HG03064 (cell line): ENCODE results near the gene ATP6V0A4.
"Not testable (repeated sequence)": the region's sequence is repeated elsewhere in the genome, so short reads cannot be mapped to it uniquely, and the experiment has no call there.

Source experiments
- ATAC-seq: cut with Tn5 transposase; IDR thresholded peaks from one replicate; pipeline ENCODE4 v1.9.1; 2021; ENCODE audit warnings: low read depth; ENCODE audit not compliant: unreplicated experiment

ATP6V0A4 gene

GRCh38 chr7:138752518-138753149, 45.4 kb downstream of the ATP6V0A4 start:
- peak; percentile 85 for ATAC-seq

GRCh38 chr7:138750901-138751464, 47.0 kb downstream of the ATP6V0A4 start:
- no peak for ATAC-seq

- ATAC-seq: no peak
Observed at GRCh38 chr7:138750473-138750872, 47.5 kb downstream of the ATP6V0A4 start.

GRCh38 chr7:138749960-138750359, 48.0 kb downstream of the ATP6V0A4 start:
- ATAC-seq: no peak

GRCh38 chr7:138748666-138749065, 49.3 kb downstream of the ATP6V0A4 start:
- no peak for ATAC-seq

- ATAC-seq: no peak
Observed at GRCh38 chr7:138746073-138746472, 51.9 kb downstream of the ATP6V0A4 start.

GRCh38 chr7:138745189-138745588, 52.8 kb downstream of the ATP6V0A4 start:
- ATAC-seq: no peak

GRCh38 chr7:138741453-138741735, 56.6 kb downstream of the ATP6V0A4 start:
- no peak for ATAC-seq

GRCh38 chr7:138739859-138740258, 58.1 kb downstream of the ATP6V0A4 start:
- no peak for ATAC-seq

- no peak for ATAC-seq
Observed at GRCh38 chr7:138738551-138739335, 59.3 kb downstream of the ATP6V0A4 start.

- no peak for ATAC-seq
Observed at GRCh38 chr7:138738114-138738513, 59.9 kb downstream of the ATP6V0A4 start.

GRCh38 chr7:138735399-138735798, 62.6 kb downstream of the ATP6V0A4 start:
- no peak for ATAC-seq

GRCh38 chr7:138731733-138732132, 66.3 kb downstream of the ATP6V0A4 start:
- ATAC-seq: not testable (repeated sequence)

- no peak for ATAC-seq
Observed at GRCh38 chr7:138729444-138729843, 68.6 kb downstream of the ATP6V0A4 start.

GRCh38 chr7:138727336-138728099, 70.5 kb downstream of the ATP6V0A4 start:
- ATAC-seq: no peak

- ATAC-seq: no peak
Observed at GRCh38 chr7:138726288-138726687, 71.7 kb downstream of the ATP6V0A4 start.

- no peak for ATAC-seq
Observed at GRCh38 chr7:138720286-138720685, 77.7 kb downstream of the ATP6V0A4 start.

- no peak for ATAC-seq
Observed at GRCh38 chr7:138716889-138717288, 81.1 kb downstream of the ATP6V0A4 start.

GRCh38 chr7:138713191-138713590, 84.8 kb downstream of the ATP6V0A4 start:
- ATAC-seq: no peak

- ATAC-seq: no peak
Observed at GRCh38 chr7:138712652-138713051, 85.3 kb downstream of the ATP6V0A4 start.
